Endothelial cell of umbilical vein (primary cell): ENCODE results near the gene EPS15. TPM values are rescaled to one million over a fixed set of nuclear protein-coding genes. Genes with fewer than 3 reads are reported as not detected.

Experiments used
- BruUV-seq: library from RNA; stranded (reverse); fragments of 400-500 nt; replicated peaks from 2 replicates; lab custom pipeline; 2021; lab: Mats Ljungman, UMichigan
- CTCF ChIA-PET: fragments of 300-600, 350-600 bp; sonication (Branson Sonifier 250); formaldehyde crosslinking; loops from one replicate; lab custom pipeline; 2021; ENCODE audit warnings: antibody characterized with exemption, inconsistent platforms; lab: Charles Lee
- POLR2A ChIA-PET: fragments of 300-600, 350-600 bp; sonication (Branson Sonifier 250); formaldehyde crosslinking; loops from one replicate; lab custom pipeline; 2021; ENCODE audit warnings: antibody characterized with exemption, inconsistent platforms; lab: Charles Lee
- DNase-seq: peaks from one replicate; pipeline ENCODE4 v3.0.0-alpha.2; 2011; ENCODE audit warnings: low read depth, low spot score
- FAIRE-seq: peaks from 2 replicates; lab custom pipeline; 2011; peaks lifted over from hg19 to GRCh38; lab: Jason Lieb, UNC
- H2AFZ ChIP-seq: 2 replicates; pipeline ENCODE4 v1.6.0; 2012; ENCODE audit warnings: low read depth, low read length, control low read depth, inconsistent platforms
- H3K27ac ChIP-seq: 2 replicates; pipeline ENCODE4 v1.5.1; 2011; ENCODE audit warnings: low read depth, mild to moderate bottlenecking, control low read depth, low read length, moderate library complexity; ENCODE audit not compliant: insufficient read depth
- H3K27me3 ChIP-seq, 2 experiments: 2 replicates each; pipeline versions ENCODE4 v1.6.0 to v1.6.1; 2011; ENCODE audit warnings: low read length in 2 of 2, mixed read lengths in 1 of 2; ENCODE audit not compliant: control insufficient read depth in 2 of 2, insufficient read depth in 2 of 2
- H3K36me3 ChIP-seq, 2 experiments: 2 replicates in 1 of 2; 3 replicates in 1 of 2; pipeline ENCODE4 v1.5.1; 2011; ENCODE audit warnings: low read length in 2 of 2, mild to moderate bottlenecking in 1 of 2, moderate library complexity in 1 of 2; ENCODE audit not compliant: control insufficient read depth in 2 of 2, insufficient read depth in 2 of 2; ENCODE audit errors: extremely low read depth in 1 of 2
- H3K4me1 ChIP-seq: 3 replicates; pipeline ENCODE4 v1.5.1; 2011; ENCODE audit warnings: mild to moderate bottlenecking, low read length; ENCODE audit not compliant: control insufficient read depth, insufficient read depth; ENCODE audit errors: extremely low read depth
- H3K4me2 ChIP-seq: 2 replicates; pipeline ENCODE4 v1.6.1; 2011; ENCODE audit warnings: low read length, control low read depth, mixed read lengths; ENCODE audit not compliant: insufficient read depth
- H3K4me3 ChIP-seq, 3 experiments: fragments of 200-600 bp in 1 of 3; sonication (generic), shearing (Covaris generic) in 1 of 3; replicated peaks in 1 of 3; 2 replicates each; pipeline ENCODE4 v1.5.1; 2011 to 2016; ENCODE audit warnings: control low read depth in 3 of 3, low read length in 3 of 3, mild to moderate bottlenecking in 2 of 3, inconsistent platforms in 1 of 3, low read depth in 1 of 3, moderate library complexity in 1 of 3; ENCODE audit not compliant: insufficient read depth in 1 of 3
- H3K79me2 ChIP-seq: 2 replicates; pipeline ENCODE4 v1.6.0; 2012; ENCODE audit warnings: low read length, inconsistent platforms; ENCODE audit not compliant: control insufficient read depth, insufficient read depth
- H3K9ac ChIP-seq: replicated peaks from 2 replicates; pipeline ENCODE3; 2011; ENCODE audit warnings: low read length, control low read depth; ENCODE audit not compliant: insufficient read depth; ENCODE audit errors: extremely low read depth
- H3K9me1 ChIP-seq: replicated peaks from 3 replicates; pipeline ENCODE4 v1.6.0; 2011; ENCODE audit warnings: mild to moderate bottlenecking, low read length; ENCODE audit not compliant: control insufficient read depth, insufficient read depth; ENCODE audit errors: extremely low read depth
- H3K9me3 ChIP-seq: replicated peaks from 2 replicates; pipeline ENCODE4 v1.5.1; 2012; ENCODE audit warnings: low read length, inconsistent platforms; ENCODE audit not compliant: control insufficient read depth, insufficient read depth
- H4K20me1 ChIP-seq: replicated peaks from 2 replicates; pipeline ENCODE3; 2011; ENCODE audit warnings: mild to moderate bottlenecking, low read length; ENCODE audit not compliant: control insufficient read depth, insufficient read depth; ENCODE audit errors: extremely low read depth
- CTCF ChIP-seq, 2 donors: IDR thresholded peaks; 1 replicate in 1 of 2; 2 replicates in 1 of 2; pipeline ENCODE4 v1.5.1; 2011; ENCODE audit warnings: low read length in 2 of 2, mild to moderate bottlenecking in 2 of 2, moderate library complexity in 2 of 2, control low read depth in 1 of 2, inconsistent platforms in 1 of 2, low read depth in 1 of 2; ENCODE audit not compliant: insufficient read depth in 1 of 2; ENCODE audit errors: extremely low read depth in 1 of 2
- EZH2 ChIP-seq: IDR thresholded peaks from 2 replicates; pipeline ENCODE4 v1.6.1; 2012; ENCODE audit warnings: borderline replicate concordance, low read depth, mild to moderate bottlenecking, moderate library complexity, low read length, inconsistent platforms; ENCODE audit not compliant: severe bottlenecking
- JUN ChIP-seq: IDR thresholded peaks from 2 replicates; pipeline ENCODE4 v1.6.1; 2011; ENCODE audit warnings: borderline replicate concordance, low read depth; ENCODE audit not compliant: insufficient read length, insufficient read depth
- MAX ChIP-seq: IDR thresholded peaks from 2 replicates; pipeline ENCODE4 v1.6.1; 2011; ENCODE audit not compliant: insufficient read depth, insufficient read length
- MYC ChIP-seq: IDR thresholded peaks from one replicate; pipeline ENCODE4 v1.6.1; 2011; ENCODE audit warnings: mild to moderate bottlenecking, low read depth, low read length
- dilution Hi-C: fragments of 300-500 bp; cut with MboI; formaldehyde crosslinking; loops from one replicate; pipeline ENCODE4 v1.15.0; 2019; ENCODE audit warnings: low sequenced_read_pairs; ENCODE audit not compliant: extremely low pct_ligation_motif_present
- intact Hi-C: fragments of 100-400 bp; cut with micrococcal nuclease; formaldehyde crosslinking; loops from one replicate; pipeline ENCODE4 v1.10.0; 2022
- polyA plus RNA-seq, 4 experiments: library from polyadenylated mRNA; depleted of rRNA in 3 of 4; stranded (reverse) in 3 of 4; unstranded in 1 of 4; fragments of >200 nt; gene quantifications; 2 replicates each; pipeline versions ENCODE4 v1.2.1 to v1.2.3, GENCODE V29; 2011 to 2012; ENCODE audit warnings: missing spikeins in 1 of 4
- total RNA-seq: library from RNA; stranded (reverse); gene quantifications from 2 replicates; pipeline ENCODE4 v1.2.3, GENCODE V29; 2021

Gene EPS15
- total and polyA plus RNA-seq, 2 donors (not counting 3 experiments of a cell fraction or from before 2014, with no cell fraction given) = 15.4 to 44.8 TPM

DNA sequence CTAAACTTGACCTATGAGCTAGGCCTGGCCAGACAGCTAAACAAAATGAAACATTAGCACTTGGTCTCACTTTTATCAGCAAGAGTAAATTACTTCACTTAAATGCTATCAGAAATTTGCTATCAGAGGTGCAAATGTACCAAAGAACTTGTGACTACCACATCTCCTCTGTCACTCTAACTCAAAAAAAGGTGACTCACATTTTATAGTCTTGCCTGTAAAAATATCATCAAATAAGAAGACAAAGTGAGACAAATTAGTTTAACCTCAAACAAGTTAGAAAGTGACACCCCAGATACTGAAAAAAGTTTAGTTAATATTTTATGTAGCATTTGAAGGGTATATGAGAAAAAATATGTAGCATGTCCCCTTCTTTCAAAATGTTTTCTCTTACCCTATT lies 76.9 kb downstream of the EPS15 start:
- Histone ChIP-seq H3K27ac (no peak overlapping the region), H3K4me2 (no peak overlapping the region), H3K9me3 (no peaks in the 10 kb centered on the region), H3K9me1 (no peaks in the 10 kb centered on the region), H3K36me3 (peaks cover 0 to 9% of the 10 kb centered on the region in 2 experiments), H3K9ac (no peak overlapping the region), H3K79me2 (no peaks in the 10 kb centered on the region), H4K20me1 (no peaks in the 10 kb centered on the region), H2AFZ (no peak overlapping the region), H3K27me3 (no peaks in the 10 kb centered on the region), H3K4me1 (no peaks in the 10 kb centered on the region), H3K4me3 (no peak overlapping the region)
- CTCF ChIA-PET = interaction anchor here (1.7 kb wide), 1 partner anchor 93 kb away, joined by 5 read pairs; no protein-coding TSS in a partner anchor
- BruUV-seq = no TSS peak
- DNase-seq (no peak), FAIRE-seq (no peak)
- dilution Hi-C loops = no loop called here
- intact Hi-C loops = no loop called here
- TF ChIP-seq MYC (no peak), MAX (no peak), EZH2 (no peak)
- POLR2A ChIA-PET = no interaction called here

- Histone ChIP-seq H3K79me2 (no peaks in the 10 kb centered on the region), H3K4me3 (no peak overlapping the region), H3K27ac (no peak overlapping the region), H2AFZ (no peak overlapping the region), H3K9me1 (no peaks in the 10 kb centered on the region), H3K27me3 (no peaks in the 10 kb centered on the region), H3K9ac (no peak overlapping the region), H3K4me1 (no peaks in the 10 kb centered on the region), H3K36me3 (peaks cover 0 to 10% of the 10 kb centered on the region in 2 experiments), H4K20me1 (no peaks in the 10 kb centered on the region), H3K9me3 (no peaks in the 10 kb centered on the region), H3K4me2 (no peak overlapping the region)
- no peak for FAIRE-seq
- dilution Hi-C loops = no loop called here
- POLR2A ChIA-PET = no interaction called here
- BruUV-seq = no TSS peak
- intact Hi-C loops = no loop called here
- CTCF ChIA-PET = no interaction called here
- DNase-seq = no peak
- no peak for TF ChIP-seq CTCF (IDR thresholded peaks at IDR 0.05; ENCODE audit: extremely low read depth in 1 of 2, insufficient read depth in 1 of 2, low read depth in 1 of 2, low read length in 2 of 2)
- no peak for TF ChIP-seq JUN
Measured at GRCh38 chr1:51439895-51440294, 79.2 kb downstream of the EPS15 start.
